Panc1 (cell line): Measurements from ENCODE around the gene FBXL17. TPM values are rescaled to one million over a fixed set of nuclear protein-coding genes. Genes with fewer than 3 reads are reported as not detected.

Experiments
- ATAC-seq: fragments of 200-7000 bp; cut with Tn5 transposase; 2 replicates; pipeline ENCODE4 v1.9.1; 2020; ENCODE audit warnings: mild to moderate bottlenecking, moderate library complexity
- BruUV-seq: library from RNA; stranded (reverse); fragments of 400-500 nt; replicated peaks from 2 replicates; lab custom pipeline; 2021; lab: Mats Ljungman, UMichigan
- CTCF ChIA-PET: fragments of 300-600 bp; sonication (Branson Sonifier 250); formaldehyde crosslinking; loops from one replicate; lab custom pipeline; 2022; ENCODE audit warnings: antibody characterized with exemption; lab: Charles Lee
- POLR2A ChIA-PET: fragments of 300-600 bp; sonication (Branson Sonifier 250); formaldehyde crosslinking; loops from one replicate; lab custom pipeline; 2022; ENCODE audit warnings: antibody characterized with exemption; lab: Charles Lee
- DNase-seq: peaks from one replicate; pipeline ENCODE4 v3.0.0-alpha.2; 2010; ENCODE audit warnings: low read depth, low spot score
- H3K27ac ChIP-seq: 2 replicates; pipeline ENCODE4 v1.5.1; 2011; ENCODE audit warnings: mild to moderate bottlenecking, low read length, inconsistent platforms
- H3K27me3 ChIP-seq: fragments of 200-500 bp; sonication (Bioruptor generic); 2 replicates; pipeline ENCODE4 v1.6.0; 2014; ENCODE audit warnings: low read length, inconsistent platforms; ENCODE audit not compliant: control insufficient read depth, insufficient read depth
- H3K36me3 ChIP-seq: fragments of 200-500 bp; sonication (Bioruptor generic); 2 replicates; pipeline ENCODE4 v1.5.1; 2014; ENCODE audit warnings: inconsistent platforms, mild to moderate bottlenecking, low read length, moderate library complexity; ENCODE audit not compliant: control insufficient read depth, insufficient read depth
- H3K4me1 ChIP-seq: 2 replicates; pipeline ENCODE4 v1.5.1; 2011; ENCODE audit warnings: inconsistent platforms, mild to moderate bottlenecking, low read length, moderate library complexity; ENCODE audit not compliant: control insufficient read depth, insufficient read depth
- H3K4me3 ChIP-seq, 2 experiments: 2 replicates each; pipeline ENCODE4 v1.5.1; 2011 to 2012; ENCODE audit warnings: low read depth in 2 of 2, low read length in 2 of 2, mild to moderate bottlenecking in 2 of 2, inconsistent platforms in 1 of 2, moderate library complexity in 1 of 2
- H3K9me3 ChIP-seq: fragments of 200-500 bp; sonication (Bioruptor generic); 2 replicates; pipeline ENCODE4 v1.5.1; 2014; ENCODE audit warnings: low read depth, mild to moderate bottlenecking, inconsistent platforms, low read length, moderate library complexity; ENCODE audit not compliant: control insufficient read depth, insufficient read depth
- CTCF ChIP-seq: fragments of 450-650 bp; IDR thresholded peaks from 2 replicates; pipeline ENCODE4 v1.5.1; 2017; ENCODE audit warnings: mild to moderate bottlenecking
- POLR2AphosphoS5 ChIP-seq: IDR thresholded peaks from 2 replicates; pipeline ENCODE4 v1.6.1; 2012; ENCODE audit warnings: mild to moderate bottlenecking, low read depth, low read length, moderate library complexity
- REST ChIP-seq, 2 experiments: IDR thresholded peaks; 2 replicates each; pipeline ENCODE4 v1.6.1; 2011 to 2012; ENCODE audit warnings: low read depth in 2 of 2, control low read depth in 1 of 2, low read length in 1 of 2, mild to moderate bottlenecking in 1 of 2, moderate library complexity in 1 of 2; ENCODE audit not compliant: insufficient read depth in 1 of 2
- SIN3A ChIP-seq: IDR thresholded peaks from 2 replicates; pipeline ENCODE4 v1.6.1; 2012; ENCODE audit warnings: low read depth, mild to moderate bottlenecking, low read length, moderate library complexity, borderline replicate concordance; ENCODE audit not compliant: insufficient read depth
- TCF7L2 ChIP-seq: IDR thresholded peaks from 2 replicates; pipeline ENCODE4 v1.6.1; 2011; ENCODE audit warnings: mild to moderate bottlenecking, low read depth, low read length, inconsistent platforms
- in situ Hi-C: cut with HindIII; loops from 2 replicates; pipeline ENCODE4 v1.10.0; 2016; ENCODE audit warnings: low sequenced_read_pairs, low pct_unique_long_range_greater_than_20kb
- intact Hi-C: fragments of 100-400 bp; cut with micrococcal nuclease; formaldehyde crosslinking; loops from one replicate; pipeline ENCODE4 v1.10.0; 2022; ENCODE audit not compliant: unreplicated experiment
- total RNA-seq: library from RNA; stranded (reverse); gene quantifications from one replicate; pipeline ENCODE4 v1.2.1, GENCODE V29; 2021; ENCODE audit not compliant: unreplicated experiment

FBXL17 gene
- total RNA-seq, 1 experiment from 2014 or later, result 17.4 TPM

GRCh38 chr5:107935645-107936044 lies 446.3 kb downstream of the FBXL17 start:
- Histone ChIP-seq H3K27me3 (no peaks in the 10 kb centered on the region), H3K4me1 (no peaks in the 10 kb centered on the region), H3K36me3 (no peaks in the 10 kb centered on the region), H3K27ac (no peak overlapping the region), H3K4me3 (no peak overlapping the region), H3K9me3 (no peaks in the 10 kb centered on the region)
- ChIA-PET POLR2A (no interaction called here), CTCF (no interaction called here)
- DNase-seq, result no peak
- intact Hi-C loops (no loop called here), in situ Hi-C loops (no loop called here)
- BruUV-seq, result no TSS peak
- no peak for ATAC-seq
- TF ChIP-seq CTCF, result no peak
- no peak for TF ChIP-seq REST (IDR thresholded peaks at IDR 0.05; ENCODE audit: insufficient read depth in 1 of 2, low read depth in 2 of 2, low read length in 1 of 2)
- no peak for TF ChIP-seq TCF7L2
- TF ChIP-seq SIN3A, result no peak
- TF ChIP-seq POLR2AphosphoS5, result no peak

GRCh38 chr5:107933326-107933725 lies 448.6 kb downstream of the FBXL17 start:
- CTCF ChIA-PET, result no interaction called here
- DNase-seq (no peak), ATAC-seq (no peak)

More at GRCh38 chr5:107933326-107933725, 448.6 kb downstream of the FBXL17 start:
- H3K4me1 ChIP-seq, result no peaks in the 10 kb centered on the region
- no peak overlapping the region for H3K4me3 ChIP-seq
- intact Hi-C loops (no loop called here), in situ Hi-C loops (no loop called here)
- POLR2A ChIA-PET, result interaction anchor here (0.5 kb wide), 1 partner anchor 28 kb away, joined by 3 read pairs; no protein-coding TSS in a partner anchor
- no peaks in the 10 kb centered on the region for H3K36me3 ChIP-seq
- no peak for TF ChIP-seq TCF7L2
- TF ChIP-seq SIN3A, result no peak
- TF ChIP-seq REST (IDR thresholded peaks at IDR 0.05; ENCODE audit: insufficient read depth in 1 of 2, low read depth in 2 of 2, low read length in 1 of 2), result no peak
- no peak for TF ChIP-seq POLR2AphosphoS5
- no peak for TF ChIP-seq CTCF
- no TSS peak for BruUV-seq
- H3K9me3 ChIP-seq, result no peaks in the 10 kb centered on the region
- H3K27me3 ChIP-seq, result no peaks in the 10 kb centered on the region
- no peak overlapping the region for H3K27ac ChIP-seq
